Adrenal gland (tissue), 5 donors: ENCODE results near the gene TM4SF18.

ENCODE experiments used
- POLR2A ChIP-seq, 2 donors: fragments of 450-650 bp; IDR thresholded peaks; one replicate each; pipeline ENCODE4 v1.6.1; 2017; ENCODE audit warnings: antibody characterized with exemption in 2 of 2, mild to moderate bottlenecking in 2 of 2, moderate library complexity in 1 of 2
- TF ChIP-seq, protein P1 (sequence below), 6 experiments: fragments of 450-650 bp in 4 of 6; fragments of 200-600 bp in 2 of 6; sonication (generic) in 1 of 6; IDR thresholded peaks; 1 replicate in 5 of 6; 2 replicates in 1 of 6; pipeline versions ENCODE4 v1.5.1 to v1.8.0; 2016 to 2021; ENCODE audit warnings: antibody characterized with exemption in 6 of 6, mild to moderate bottlenecking in 2 of 6, moderate library complexity in 1 of 6
- donor health status: DM: no; HTN: no; CAD: no.

DNA sequence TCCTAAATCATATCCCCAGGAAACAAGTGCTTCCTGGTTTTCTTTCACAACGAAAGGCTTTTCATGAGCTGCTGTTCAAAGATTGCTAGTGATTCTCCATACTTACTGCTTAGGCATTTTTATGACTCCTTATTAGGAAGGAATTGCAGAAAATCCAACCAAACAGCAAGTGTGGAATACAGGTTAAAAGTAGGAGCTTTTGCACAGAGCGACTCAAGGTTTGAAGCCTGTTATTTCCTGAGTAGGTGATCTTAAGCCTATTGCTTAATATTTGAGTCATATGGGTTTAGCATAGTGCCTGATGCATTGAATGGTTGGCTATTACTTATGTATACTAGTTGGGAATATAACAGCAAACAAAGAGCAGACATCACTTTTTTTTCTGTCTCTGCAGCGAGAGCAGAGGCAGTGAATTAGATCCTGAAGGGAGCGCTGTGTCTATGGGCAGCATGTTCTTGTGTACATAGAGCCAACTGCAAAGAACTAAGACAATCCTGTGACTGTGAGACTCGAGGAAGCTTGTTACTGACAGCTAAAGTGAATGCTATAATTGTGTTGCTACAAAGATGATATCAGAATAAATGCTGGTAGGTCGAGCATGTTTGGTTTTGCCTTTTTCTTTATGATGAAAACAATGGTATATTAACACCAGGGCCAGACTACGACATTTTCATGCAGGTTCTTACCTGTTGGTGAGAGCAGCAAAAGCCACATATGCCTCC is 37.7 kb upstream of the TM4SF18 start:
- TF ChIP-seq, protein P1, sequence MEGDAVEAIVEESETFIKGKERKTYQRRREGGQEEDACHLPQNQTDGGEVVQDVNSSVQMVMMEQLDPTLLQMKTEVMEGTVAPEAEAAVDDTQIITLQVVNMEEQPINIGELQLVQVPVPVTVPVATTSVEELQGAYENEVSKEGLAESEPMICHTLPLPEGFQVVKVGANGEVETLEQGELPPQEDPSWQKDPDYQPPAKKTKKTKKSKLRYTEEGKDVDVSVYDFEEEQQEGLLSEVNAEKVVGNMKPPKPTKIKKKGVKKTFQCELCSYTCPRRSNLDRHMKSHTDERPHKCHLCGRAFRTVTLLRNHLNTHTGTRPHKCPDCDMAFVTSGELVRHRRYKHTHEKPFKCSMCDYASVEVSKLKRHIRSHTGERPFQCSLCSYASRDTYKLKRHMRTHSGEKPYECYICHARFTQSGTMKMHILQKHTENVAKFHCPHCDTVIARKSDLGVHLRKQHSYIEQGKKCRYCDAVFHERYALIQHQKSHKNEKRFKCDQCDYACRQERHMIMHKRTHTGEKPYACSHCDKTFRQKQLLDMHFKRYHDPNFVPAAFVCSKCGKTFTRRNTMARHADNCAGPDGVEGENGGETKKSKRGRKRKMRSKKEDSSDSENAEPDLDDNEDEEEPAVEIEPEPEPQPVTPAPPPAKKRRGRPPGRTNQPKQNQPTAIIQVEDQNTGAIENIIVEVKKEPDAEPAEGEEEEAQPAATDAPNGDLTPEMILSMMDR (IDR thresholded peaks at IDR 0.05): no peak
- no peak for TF ChIP-seq POLR2A (IDR thresholded peaks at IDR 0.05)
